Memory B cell (primary cell): ENCODE data around the gene PDZD2.
"Not testable (repeated sequence)": the region's sequence is repeated elsewhere in the genome, so short reads cannot be mapped to it uniquely, and the experiment has no call there.

Experiments
- ATAC-seq: fragments of 150-1000 bp; cut with Tn5 transposase; 2 replicates; pipeline ENCODE4 v1.10.0; 2021; ENCODE audit warnings: low read depth, mild to moderate bottlenecking, moderate library complexity
- DNase-seq, 2 donors: peaks; one replicate each; pipeline ENCODE4 v3.0.0; 2022; ENCODE audit warnings: low spot score in 2 of 2
- H3K27ac Mint-ChIP-seq: one replicate; pipeline ENCODE4 v1.8.0; 2022; ENCODE audit warnings: mild to moderate bottlenecking, moderate library complexity, mixed read lengths
- H3K27me3 Mint-ChIP-seq: one replicate; pipeline ENCODE4 v1.8.0; 2022; ENCODE audit warnings: mixed read lengths
- H3K36me3 Mint-ChIP-seq: one replicate; pipeline ENCODE4 v1.8.0; 2022; ENCODE audit warnings: mild to moderate bottlenecking, mixed read lengths
- H3K4me1 Mint-ChIP-seq: one replicate; pipeline ENCODE4 v1.8.0; 2022; ENCODE audit warnings: mixed read lengths
- H3K4me3 Mint-ChIP-seq: one replicate; pipeline ENCODE4 v1.8.0; 2022; ENCODE audit warnings: mild to moderate bottlenecking, moderate library complexity, mixed read lengths
- H3K9me3 Mint-ChIP-seq: one replicate; pipeline ENCODE4 v1.8.0; 2022; ENCODE audit warnings: mixed read lengths

PDZD2 gene

DNA sequence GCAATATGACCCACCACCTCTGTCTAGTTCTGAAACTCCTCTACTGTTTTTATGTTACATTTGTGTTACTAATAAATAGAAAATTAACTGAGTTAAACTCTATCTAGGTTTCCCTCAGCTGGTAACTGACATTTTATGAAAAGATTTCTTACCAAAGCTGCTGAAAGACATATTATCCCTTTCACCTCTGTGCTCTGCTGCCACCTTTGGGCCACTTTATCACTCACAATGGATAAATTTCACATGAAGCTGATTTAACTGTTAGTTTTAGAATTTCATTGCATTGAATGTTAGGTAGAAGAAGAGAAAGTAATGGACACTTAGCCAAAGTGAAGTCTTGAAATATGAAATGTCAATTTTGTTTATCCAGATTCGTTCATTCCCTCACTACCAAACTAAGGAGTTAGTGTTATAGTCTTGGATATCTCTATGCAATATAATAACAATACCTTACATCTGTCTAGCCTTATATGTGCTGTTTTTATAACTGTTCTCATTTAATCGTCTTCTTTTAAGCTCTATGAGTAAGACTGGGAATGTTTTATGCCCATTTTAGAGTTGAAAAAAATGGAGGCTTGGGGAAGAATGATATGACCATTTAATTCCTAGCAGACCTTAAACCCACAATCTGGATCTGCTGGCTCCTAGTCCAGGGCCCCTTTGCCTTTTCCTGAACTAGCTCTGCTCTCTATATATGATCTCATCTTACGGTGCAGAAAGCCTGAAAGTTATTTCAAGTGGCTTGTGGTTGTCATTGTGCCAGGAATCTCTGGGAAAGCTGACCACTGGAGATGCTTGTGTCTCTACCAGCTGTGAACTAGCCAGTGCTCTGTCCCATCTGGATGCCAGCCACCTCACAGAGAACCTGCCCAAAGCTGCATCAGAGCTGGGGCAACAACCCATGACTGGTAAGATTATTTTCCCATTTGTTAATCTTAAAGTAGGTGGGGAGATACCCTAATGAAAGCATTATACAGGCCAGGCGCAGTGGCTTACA lies 438.1 kb downstream of the PDZD2 start:
- H3K4me3 Mint-ChIP-seq = no peak overlapping the region
- no peak for ATAC-seq
- H3K4me1 Mint-ChIP-seq = no peaks in the 10 kb centered on the region
- peak in 1 of 2 donors; percentile 14 for DNase-seq
- H3K9me3 Mint-ChIP-seq = peaks cover 2% of the 10 kb centered on the region
- no peaks in the 10 kb centered on the region for H3K36me3 Mint-ChIP-seq
- no peaks in the 10 kb centered on the region for H3K27me3 Mint-ChIP-seq
- no peak overlapping the region for H3K27ac Mint-ChIP-seq

GRCh38 chr5:32078855-32079254 lies 439.9 kb downstream of the PDZD2 start:
- not testable (repeated sequence) for H3K36me3 Mint-ChIP-seq, DNase-seq, H3K9me3 Mint-ChIP-seq, H3K4me1 Mint-ChIP-seq, H3K27me3 Mint-ChIP-seq, H3K27ac Mint-ChIP-seq, H3K4me3 Mint-ChIP-seq, ATAC-seq

DNA sequence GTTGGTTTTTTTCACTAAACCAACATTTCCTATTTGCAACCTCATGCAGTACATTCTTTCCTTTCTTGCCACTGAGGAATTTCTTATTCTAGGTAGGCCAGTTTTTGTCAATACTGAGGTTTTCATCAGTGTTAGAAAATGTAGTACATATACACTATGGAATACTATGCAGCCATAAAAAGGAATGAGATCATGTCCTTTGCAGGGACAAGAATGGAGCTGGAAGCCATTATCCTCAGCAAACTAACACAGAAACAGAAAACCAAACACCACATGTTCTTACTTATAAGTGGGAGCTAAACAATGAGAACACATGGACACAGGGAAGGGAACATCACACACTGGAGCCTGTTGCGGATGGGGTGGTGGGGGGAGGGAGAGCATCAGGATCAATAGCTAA lies 441.6 kb downstream of the PDZD2 start:
- DNase-seq, H3K9me3 Mint-ChIP-seq, H3K27ac Mint-ChIP-seq, H3K36me3 Mint-ChIP-seq, H3K4me1 Mint-ChIP-seq, ATAC-seq, H3K4me3 Mint-ChIP-seq, H3K27me3 Mint-ChIP-seq: not testable (repeated sequence)

GRCh38 chr5:32082701-32083100 lies 443.8 kb downstream of the PDZD2 start:
- Mint-ChIP-seq H3K4me3 (no peak overlapping the region), H3K27me3 (no peaks in the 10 kb centered on the region), H3K36me3 (no peaks in the 10 kb centered on the region), H3K27ac (no peak overlapping the region), H3K4me1 (no peaks in the 10 kb centered on the region), H3K9me3 (peaks cover 2% of the 10 kb centered on the region)
- no peak for DNase-seq
- ATAC-seq = no peak

GRCh38 chr5:32083981-32084430 lies 445.1 kb downstream of the PDZD2 start:
- H3K27ac Mint-ChIP-seq = no peak overlapping the region

GRCh38 chr5:32087086-32088082 lies 448.5 kb downstream of the PDZD2 start:
- H3K9me3 Mint-ChIP-seq = no peaks in the 10 kb centered on the region
- ATAC-seq = no peak
- DNase-seq = no peak
- H3K36me3 Mint-ChIP-seq = no peaks in the 10 kb centered on the region
- H3K4me1 Mint-ChIP-seq = no peaks in the 10 kb centered on the region
- no peak overlapping the region for H3K27ac Mint-ChIP-seq
- no peak overlapping the region for H3K4me3 Mint-ChIP-seq
- no peaks in the 10 kb centered on the region for H3K27me3 Mint-ChIP-seq

More at GRCh38 chr5:32083981-32084430, 445.1 kb downstream of the PDZD2 start:
- no peak for DNase-seq
- Mint-ChIP-seq H3K4me3 (no peak overlapping the region), H3K36me3 (no peaks in the 10 kb centered on the region), H3K9me3 (peaks cover 2% of the 10 kb centered on the region), H3K4me1 (no peaks in the 10 kb centered on the region), H3K27me3 (no peaks in the 10 kb centered on the region)
- ATAC-seq = no peak

- H3K27me3 Mint-ChIP-seq = no peaks in the 10 kb centered on the region
- H3K36me3 Mint-ChIP-seq = no peaks in the 10 kb centered on the region
- H3K4me3 Mint-ChIP-seq = no peak overlapping the region
- no peaks in the 10 kb centered on the region for H3K9me3 Mint-ChIP-seq
- no peak for ATAC-seq
- H3K27ac Mint-ChIP-seq = no peak overlapping the region
- H3K4me1 Mint-ChIP-seq = peaks cover 2% of the 10 kb centered on the region
- no peak for DNase-seq
Observed at GRCh38 chr5:32088214-32088613, 449.3 kb downstream of the PDZD2 start.

- no peak for ATAC-seq
- Mint-ChIP-seq H3K36me3 (no peaks in the 10 kb centered on the region), H3K4me1 (peaks cover 4% of the 10 kb centered on the region), H3K9me3 (no peaks in the 10 kb centered on the region), H3K27me3 (no peaks in the 10 kb centered on the region), H3K4me3 (no peak overlapping the region), H3K27ac (no peak overlapping the region)
- no peak for DNase-seq
Observed at GRCh38 chr5:32089146-32090000, 450.4 kb downstream of the PDZD2 start.

GRCh38 chr5:32090026-32090754 lies 451.3 kb downstream of the PDZD2 start:
- H3K9me3 Mint-ChIP-seq = no peaks in the 10 kb centered on the region
- no peak overlapping the region for H3K27ac Mint-ChIP-seq
- ATAC-seq (no peak), DNase-seq (no peak)
- peaks cover 4% of the 10 kb centered on the region for H3K4me1 Mint-ChIP-seq
- no peaks in the 10 kb centered on the region for H3K36me3 Mint-ChIP-seq
- H3K4me3 Mint-ChIP-seq = no peak overlapping the region
- H3K27me3 Mint-ChIP-seq = no peaks in the 10 kb centered on the region

DNA sequence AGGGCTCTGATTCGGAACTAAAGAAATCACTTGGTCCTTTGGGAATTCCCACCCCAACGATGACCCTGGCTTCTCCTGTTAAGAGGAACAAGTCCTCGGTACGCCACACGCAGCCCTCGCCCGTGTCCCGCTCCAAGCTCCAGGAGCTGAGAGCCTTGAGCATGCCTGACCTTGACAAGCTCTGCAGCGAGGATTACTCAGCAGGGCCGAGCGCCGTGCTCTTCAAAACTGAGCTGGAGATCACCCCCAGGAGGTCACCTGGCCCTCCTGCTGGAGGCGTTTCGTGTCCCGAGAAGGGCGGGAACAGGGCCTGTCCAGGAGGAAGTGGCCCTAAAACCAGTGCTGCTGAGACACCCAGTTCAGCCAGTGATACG lies 451.8 kb downstream of the PDZD2 start:
- Mint-ChIP-seq H3K36me3 (no peaks in the 10 kb centered on the region), H3K4me3 (no peak overlapping the region), H3K27me3 (no peaks in the 10 kb centered on the region), H3K27ac (no peak overlapping the region), H3K9me3 (no peaks in the 10 kb centered on the region), H3K4me1 (peaks cover 4% of the 10 kb centered on the region)
- ATAC-seq (no peak), DNase-seq (no peak)

GRCh38 chr5:32092938-32093812 lies 454.2 kb downstream of the PDZD2 start:
- DNase-seq (peak; percentile 47 to 51), ATAC-seq (peak; percentile 82)
- Mint-ChIP-seq H3K4me3 (no peak overlapping the region), H3K27me3 (no peaks in the 10 kb centered on the region), H3K27ac (peak overlapping the region; percentile 14), H3K36me3 (no peaks in the 10 kb centered on the region), H3K9me3 (no peaks in the 10 kb centered on the region), H3K4me1 (peaks cover 4% of the 10 kb centered on the region)

- Mint-ChIP-seq H3K4me1 (peaks cover 4% of the 10 kb centered on the region), H3K27ac (no peak overlapping the region), H3K27me3 (no peaks in the 10 kb centered on the region), H3K9me3 (no peaks in the 10 kb centered on the region), H3K4me3 (no peak overlapping the region), H3K36me3 (no peaks in the 10 kb centered on the region)
- ATAC-seq (no peak), DNase-seq (no peak)
Observed at GRCh38 chr5:32094691-32095090, 455.8 kb downstream of the PDZD2 start.
